GM13976 (cell line): Measurements from ENCODE around the gene OSTC.

Experiments
- DNase-seq: peaks from one replicate; pipeline ENCODE4 v3.0.0; 2012; ENCODE audit warnings: low spot score
- in situ Hi-C: fragments of 300-500 bp; cut with MboI; formaldehyde crosslinking; loops from one replicate; pipeline ENCODE4 v1.12.0; 2022; ENCODE audit warnings: low sequenced_read_pairs, mixed read lengths, inconsistent platforms; ENCODE audit not compliant: unreplicated experiment
- TF ChIP-seq, protein P1 (sequence below): IDR thresholded peaks from 2 replicates; pipeline ENCODE4 v1.5.1; 2012; ENCODE audit warnings: borderline replicate concordance, mild to moderate bottlenecking; ENCODE audit not compliant: insufficient read depth; ENCODE audit errors: extremely low read depth, missing control alignments, control extremely low read depth

Gene OSTC

DNA sequence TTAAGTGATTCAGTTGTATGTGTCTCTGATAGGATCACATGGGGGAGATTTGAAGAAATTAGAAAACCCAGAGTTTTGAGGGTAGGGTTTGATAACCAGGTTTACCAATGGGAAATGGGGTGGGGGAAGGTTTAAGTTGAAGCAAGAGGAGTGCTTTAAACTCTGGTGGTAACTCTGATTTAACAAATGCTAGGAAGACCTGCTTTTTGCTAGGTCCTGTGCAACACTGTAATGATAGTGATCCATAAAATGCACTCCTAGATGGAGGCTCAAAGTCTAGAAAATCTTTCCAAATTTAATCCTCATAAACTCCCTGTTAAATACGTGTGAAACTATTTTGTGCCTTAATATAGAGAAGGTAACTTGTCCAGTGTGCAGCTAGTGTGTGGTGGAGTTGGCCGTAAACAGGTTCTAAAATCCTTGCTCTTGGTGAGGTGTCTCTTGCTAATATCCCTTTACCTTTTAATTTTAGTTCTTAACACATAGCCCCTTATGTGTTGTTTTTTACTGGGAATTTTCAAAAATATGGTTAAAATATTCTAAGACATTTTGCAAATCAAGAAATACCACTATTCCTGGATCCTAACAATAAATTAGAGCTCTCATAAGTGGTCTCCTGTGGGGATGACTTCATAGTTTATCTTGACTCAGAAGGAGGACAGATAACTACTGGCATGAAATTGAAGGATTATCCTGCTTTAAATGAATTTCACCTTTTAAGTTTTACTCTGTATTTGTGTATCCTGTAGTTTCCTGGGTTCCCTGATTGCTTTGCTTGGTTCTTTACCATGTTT is 25.9 kb upstream of the OSTC start:
- in situ Hi-C loops: no loop called here
- DNase-seq: no peak
- TF ChIP-seq, protein P1, sequence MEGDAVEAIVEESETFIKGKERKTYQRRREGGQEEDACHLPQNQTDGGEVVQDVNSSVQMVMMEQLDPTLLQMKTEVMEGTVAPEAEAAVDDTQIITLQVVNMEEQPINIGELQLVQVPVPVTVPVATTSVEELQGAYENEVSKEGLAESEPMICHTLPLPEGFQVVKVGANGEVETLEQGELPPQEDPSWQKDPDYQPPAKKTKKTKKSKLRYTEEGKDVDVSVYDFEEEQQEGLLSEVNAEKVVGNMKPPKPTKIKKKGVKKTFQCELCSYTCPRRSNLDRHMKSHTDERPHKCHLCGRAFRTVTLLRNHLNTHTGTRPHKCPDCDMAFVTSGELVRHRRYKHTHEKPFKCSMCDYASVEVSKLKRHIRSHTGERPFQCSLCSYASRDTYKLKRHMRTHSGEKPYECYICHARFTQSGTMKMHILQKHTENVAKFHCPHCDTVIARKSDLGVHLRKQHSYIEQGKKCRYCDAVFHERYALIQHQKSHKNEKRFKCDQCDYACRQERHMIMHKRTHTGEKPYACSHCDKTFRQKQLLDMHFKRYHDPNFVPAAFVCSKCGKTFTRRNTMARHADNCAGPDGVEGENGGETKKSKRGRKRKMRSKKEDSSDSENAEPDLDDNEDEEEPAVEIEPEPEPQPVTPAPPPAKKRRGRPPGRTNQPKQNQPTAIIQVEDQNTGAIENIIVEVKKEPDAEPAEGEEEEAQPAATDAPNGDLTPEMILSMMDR: no peak

DNA sequence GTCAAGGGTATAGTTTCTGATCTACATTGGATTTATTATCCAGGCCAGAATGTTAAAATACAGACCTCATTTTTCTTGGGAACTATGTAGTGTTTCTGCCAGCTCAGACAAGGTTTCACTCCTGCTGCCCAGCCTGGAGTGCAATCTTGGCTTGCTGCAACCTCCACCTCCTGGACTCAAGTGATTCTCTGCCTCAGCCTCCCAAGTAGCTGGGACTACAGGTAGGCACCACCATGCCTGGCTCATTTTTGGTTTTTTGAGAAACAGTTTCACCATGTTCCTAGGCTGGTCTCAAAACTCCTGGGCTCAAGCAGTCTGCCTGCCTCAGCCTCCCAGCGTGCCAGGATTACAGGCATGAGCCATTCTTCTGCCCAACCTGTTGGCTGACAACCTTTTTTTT is 24.3 kb upstream of the OSTC start:
- TF ChIP-seq, protein P1: no peak
- DNase-seq: no peak
- in situ Hi-C loops: no loop called here

- in situ Hi-C loops: no loop called here
- TF ChIP-seq, protein P1: no peak
- no peak for DNase-seq
Observed at GRCh38 chr4:108628411-108628810, 22.0 kb upstream of the OSTC start.

DNA sequence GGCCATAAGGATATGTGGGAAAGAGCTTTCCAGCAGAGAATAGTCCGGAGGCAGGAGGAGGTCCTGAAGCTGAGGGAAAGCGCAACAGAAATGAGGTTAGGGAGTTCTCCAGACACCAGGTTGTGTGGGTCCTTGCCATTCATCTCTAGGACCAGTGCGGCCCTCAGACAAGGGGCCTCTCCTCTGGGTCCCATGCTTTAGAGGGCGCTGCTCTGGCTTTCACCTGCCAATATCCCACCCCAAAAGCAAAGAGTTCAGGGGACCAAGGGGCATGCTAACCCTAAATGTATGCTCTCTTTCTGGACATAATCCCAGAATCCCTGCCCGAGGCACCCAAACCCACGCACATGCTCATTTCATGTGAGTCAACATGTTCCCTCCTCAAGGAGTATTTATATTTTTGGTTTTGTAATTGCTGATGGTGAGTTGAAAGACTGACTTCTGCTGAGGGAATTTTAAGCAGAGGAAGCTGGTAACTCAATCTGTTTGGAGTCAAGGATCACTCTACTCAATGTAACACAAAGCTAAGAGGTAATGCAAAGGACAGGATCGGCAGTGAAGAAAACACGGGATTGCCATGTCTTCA is 15.2 kb upstream of the OSTC start:
- in situ Hi-C loops: no loop called here
- DNase-seq: no peak
- TF ChIP-seq, protein P1: no peak

DNA sequence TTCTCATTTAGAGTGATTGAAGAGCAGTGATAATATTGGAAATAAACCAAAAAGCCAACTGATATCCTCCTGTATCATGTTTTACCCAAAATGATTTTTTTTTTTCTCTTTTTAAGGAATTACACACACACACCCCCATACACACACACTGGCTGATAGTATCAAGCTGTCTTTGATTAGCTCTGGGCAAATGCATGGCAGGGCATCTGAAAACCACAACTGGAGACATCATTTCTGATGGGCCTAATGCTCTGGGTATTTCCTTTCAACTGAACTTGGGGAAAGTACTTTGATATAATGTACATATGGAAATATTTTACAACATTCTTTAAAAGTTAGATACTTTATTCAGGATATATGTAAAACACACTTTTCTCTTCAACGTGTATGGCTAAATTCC is 14.2 kb upstream of the OSTC start:
- DNase-seq: no peak
- TF ChIP-seq, protein P1: no peak
- in situ Hi-C loops: no loop called here

- DNase-seq: no peak
- in situ Hi-C loops: no loop called here
- TF ChIP-seq, protein P1: no peak
Observed at GRCh38 chr4:108637856-108638255, 12.5 kb upstream of the OSTC start.

DNA sequence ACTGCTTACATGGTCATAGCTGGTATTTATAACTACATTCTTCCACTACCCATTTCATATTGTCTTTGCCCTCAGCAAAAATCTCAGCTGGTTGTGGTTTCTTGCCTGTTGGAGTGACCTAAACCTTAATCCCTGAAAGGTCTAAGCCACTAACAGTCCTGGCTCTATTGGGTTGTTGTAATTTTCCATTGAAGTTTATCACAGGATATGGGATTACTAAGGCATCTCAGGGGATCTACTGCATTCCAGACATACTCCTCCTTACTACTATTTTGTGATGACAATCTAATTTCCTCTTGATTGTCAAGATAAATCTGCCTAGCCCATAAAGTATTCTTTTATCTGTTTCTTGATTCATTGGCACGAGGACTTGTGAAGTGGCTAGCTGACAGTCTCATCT is 6.2 kb upstream of the OSTC start:
- in situ Hi-C loops: no loop called here
- TF ChIP-seq, protein P1: no peak
- DNase-seq: no peak
